IPS-11a (cell line): Measurements from ENCODE around the gene SUPT5H.
A peak's percentile ranks its signal among the peaks of the same experiment; 100 is the strongest.

Experiments used
- H3K4me3 ChIP-seq: one replicate; pipeline ENCODE4 v1.5.1; 2013; ENCODE audit warnings: low read depth, low read length, control low read depth

Gene SUPT5H

DNA sequence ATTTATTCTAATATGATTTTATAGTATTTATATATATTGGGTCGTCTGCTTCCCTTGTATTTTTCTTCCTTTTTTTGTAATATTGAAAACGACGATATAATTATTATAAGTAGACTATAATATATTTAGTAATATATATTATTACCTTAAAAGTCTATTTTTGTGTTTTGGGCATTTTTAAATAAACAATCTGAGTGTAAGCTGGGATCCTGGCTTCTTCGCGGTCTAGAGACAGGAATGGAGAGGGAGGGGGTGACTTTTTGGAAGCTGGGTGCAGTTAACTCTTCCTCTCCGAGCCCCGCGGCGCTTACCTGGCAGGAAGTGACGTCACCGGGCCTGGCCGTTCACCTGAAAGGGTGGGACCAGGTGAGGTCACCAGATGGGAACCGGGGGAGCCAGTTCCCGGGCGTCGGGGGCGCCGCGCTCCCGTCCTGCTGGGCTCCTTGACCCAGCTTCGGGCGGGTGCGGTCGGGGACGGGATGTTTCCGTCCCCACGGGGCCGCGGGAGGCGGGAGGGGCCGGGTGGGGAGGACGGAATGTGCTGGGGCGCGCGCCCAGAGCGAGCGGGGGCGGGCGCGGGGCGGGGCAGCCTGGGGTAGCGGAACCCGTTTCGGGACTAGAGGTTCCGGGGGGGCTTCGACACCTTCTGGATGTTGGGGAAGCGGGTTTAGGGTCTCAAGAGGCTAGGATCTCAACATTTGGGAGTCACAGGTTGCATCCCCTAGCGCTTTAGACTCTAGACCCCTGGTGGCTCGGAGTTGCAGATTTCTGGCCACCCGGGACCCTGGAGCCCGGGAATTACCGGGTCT, 36.0 kb upstream of the SUPT5H start:
- peak overlapping the region; percentile 63 for H3K4me3 ChIP-seq

DNA sequence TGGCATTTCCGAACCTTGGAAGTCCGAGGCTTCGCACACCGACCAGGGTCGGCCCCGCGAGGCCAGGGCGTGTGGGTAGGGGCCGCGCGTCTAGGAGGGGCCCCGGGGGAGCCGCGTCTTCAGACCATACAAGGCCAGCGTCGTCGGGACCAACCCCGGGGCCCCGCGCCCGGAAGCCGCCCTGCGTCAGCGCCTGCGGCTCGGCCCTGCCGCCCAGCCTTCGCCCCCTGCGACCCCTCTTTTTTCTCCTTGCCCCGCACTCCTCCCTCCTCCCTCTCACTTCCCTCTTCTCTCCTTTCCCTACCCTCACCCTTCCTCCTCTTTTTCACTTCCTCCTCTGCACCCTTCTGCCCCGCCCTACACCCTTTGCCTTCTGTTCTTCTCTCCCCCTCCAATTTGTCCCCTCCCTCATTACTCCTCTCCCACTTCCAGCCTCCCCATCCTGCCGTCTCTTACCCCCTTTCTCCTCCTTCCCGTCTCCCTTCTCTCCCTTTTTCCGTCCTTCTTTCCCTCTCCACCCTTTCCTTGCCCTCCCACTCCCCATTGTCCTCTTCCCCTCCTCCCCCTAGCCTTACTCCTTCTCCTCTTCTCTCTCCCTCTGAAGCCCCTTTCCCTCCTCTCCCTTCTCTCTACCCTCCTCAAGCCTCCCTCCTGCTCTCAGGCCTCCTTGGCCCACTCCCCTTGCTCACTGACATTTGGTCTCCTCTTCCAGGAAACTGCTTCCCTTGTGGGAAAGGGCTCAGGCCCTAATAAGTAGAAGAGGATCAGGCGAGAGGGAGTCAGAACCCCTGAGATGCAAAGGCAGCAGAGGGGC, 35.2 kb upstream of the SUPT5H start:
- peak overlapping the region; percentile 63 for H3K4me3 ChIP-seq

DNA sequence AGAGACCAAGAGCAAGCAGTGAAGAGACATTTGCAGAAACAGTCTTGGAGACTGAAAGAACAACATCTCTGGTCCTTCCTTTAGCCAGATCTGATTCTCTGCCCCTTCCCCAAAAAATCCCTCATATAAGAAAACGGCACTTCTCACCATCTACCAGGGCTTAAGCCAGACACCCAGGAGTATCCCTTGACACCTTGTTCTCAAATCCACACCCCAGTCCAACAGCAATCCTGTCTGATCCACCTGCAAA, 34.6 kb upstream of the SUPT5H start:
- H3K4me3 ChIP-seq, result no peak overlapping the region

DNA sequence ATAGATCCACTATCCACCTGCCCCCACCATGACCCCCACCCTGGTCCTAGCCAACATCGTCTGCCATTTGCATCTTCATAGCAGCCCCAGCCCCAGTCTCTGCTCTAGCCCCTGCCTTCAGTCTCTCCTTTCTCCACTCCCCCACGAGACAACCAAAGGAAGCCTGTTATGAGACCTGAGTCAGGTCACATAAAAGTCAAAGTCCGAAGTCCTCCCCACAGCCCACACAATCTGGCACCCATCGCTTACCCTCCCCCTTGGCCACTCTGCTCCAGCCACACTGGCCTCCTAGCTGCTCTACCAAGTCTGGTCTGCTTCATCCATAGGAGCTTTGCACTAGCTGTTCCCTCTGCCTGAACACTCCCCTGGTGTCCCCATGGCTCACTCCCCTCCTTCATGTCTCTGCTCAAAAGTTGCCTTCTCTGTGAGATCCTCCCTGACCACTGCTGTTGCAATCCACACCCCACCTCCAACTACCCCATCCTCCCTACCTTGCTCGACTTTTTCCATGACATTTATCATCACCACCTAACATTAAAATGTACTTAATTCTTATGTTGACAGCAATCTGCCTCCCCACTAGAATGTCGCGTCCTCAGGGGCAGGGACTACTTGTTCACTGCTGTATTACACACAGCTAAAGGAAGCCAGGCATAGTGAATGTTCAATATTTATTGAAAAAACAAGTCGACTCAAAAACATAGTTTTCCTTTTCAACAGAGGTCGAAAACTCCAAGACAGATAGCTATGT, 34.1 kb upstream of the SUPT5H start:
- peak overlapping the region; percentile 34 for H3K4me3 ChIP-seq

DNA sequence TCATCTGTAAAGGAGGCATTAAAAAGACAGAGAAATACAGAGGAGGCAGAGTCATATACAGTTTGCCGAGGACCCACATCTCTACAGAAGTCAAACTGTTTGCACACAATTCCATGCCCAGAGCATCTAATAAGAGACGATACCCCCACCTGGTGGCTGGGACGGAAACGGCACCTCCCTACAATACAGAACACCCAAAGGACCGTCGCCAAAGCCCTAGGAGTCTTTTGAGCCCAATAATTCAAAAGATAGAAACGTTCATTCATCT, 33.6 kb upstream of the SUPT5H start:
- peak overlapping the region; percentile 34 for H3K4me3 ChIP-seq

DNA sequence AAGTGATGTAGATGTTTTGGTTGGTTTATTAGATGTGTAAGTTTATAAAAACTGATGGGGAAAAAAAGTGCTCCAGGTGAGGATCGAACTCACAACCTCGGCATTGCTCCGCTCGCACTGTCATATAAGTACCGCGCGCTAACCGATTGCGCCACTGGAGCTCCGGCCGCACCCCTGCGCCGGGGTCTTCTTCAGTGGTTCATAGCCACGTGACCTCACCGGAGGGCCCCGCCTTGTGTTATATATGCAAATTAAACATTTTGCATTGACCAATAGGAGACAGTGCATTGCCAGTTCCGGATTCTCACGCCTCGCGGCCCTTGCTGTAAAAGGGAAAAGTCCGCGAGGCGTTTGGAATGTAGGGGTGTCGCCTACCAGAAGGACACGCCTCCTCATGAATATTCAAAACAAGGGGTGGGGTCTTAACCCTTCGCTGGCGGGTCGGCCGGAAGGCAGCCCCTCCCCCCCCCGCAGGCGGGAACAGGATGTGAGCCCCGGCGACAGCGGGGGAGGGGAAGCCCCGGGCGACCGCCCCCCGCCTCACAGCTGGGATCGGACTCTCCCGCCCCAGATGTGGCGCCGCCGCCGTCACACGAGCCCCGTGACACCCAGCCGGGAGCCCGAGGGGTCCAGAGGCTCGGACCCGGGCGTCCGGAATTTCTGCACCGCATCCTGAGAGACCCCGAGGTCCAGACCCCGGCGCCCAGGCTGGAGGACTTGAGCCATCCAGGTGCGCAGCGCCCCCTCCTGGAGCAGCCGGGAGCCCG, 33.1 kb upstream of the SUPT5H start, which contains the start of gene PLEKHG2:
Gene PLEKHG2, plus strand, starts transcription at position 570 of the 767 bp plus-strand sequence. CDS start 1,418 bp downstream, outside the sequence.
- H3K4me3 ChIP-seq, result peak within 1 kb of the TSS; percentile 88

DNA sequence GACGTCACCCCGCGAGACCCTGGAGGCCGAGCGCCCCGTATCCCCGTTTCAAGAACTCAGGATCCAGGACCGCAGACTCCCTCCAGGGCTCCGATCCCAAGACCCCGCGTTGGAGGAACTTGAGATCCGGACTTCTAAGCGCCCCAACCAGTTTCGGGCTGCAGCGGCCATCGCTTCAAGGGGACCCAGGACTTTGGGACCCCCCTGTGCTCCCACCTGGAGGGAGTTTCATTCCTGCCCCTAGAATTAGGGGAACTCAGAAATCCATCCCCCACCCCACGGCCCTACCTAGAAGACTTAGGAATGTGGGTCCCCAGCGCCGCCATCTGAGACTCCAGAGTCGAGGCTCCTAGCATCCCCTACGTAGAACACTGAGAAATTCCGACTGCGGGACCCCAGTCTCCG, 32.5 kb upstream of the SUPT5H start:
- peak overlapping the region; percentile 88 for H3K4me3 ChIP-seq

DNA sequence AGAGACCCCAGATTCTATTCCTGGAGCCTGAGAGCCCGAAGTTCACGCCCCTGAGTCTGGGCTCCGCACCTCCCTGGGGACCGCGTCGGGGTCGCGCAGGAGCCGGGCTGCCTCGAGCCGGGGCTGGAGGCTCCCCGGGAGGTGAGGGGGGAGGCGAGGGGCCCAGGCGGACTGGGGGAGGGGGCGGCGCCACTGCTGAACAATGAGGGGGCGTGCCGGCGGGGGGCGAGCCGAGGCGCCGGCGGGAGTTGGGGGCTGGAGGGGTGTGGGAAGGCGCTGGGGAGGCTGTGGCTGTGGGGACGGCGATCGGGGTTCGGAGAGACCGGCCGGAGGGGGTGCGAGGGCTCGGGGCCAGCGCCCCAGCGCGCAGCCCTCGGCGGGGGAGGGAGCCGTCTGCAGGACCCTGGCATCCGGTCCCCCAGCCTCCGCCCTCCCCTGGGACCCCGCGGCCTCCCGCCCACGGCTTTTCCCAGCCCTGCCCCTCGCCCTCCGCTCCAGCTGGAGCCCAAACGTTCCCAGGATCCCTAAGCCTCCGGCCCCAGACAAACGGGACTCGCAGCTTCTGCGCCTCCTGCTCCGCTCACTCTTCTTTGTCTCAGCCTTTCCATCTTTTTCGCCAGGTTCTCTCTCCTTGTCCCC, 32.0 kb upstream of the SUPT5H start:
- H3K4me3 ChIP-seq, result peak overlapping the region; percentile 88

DNA sequence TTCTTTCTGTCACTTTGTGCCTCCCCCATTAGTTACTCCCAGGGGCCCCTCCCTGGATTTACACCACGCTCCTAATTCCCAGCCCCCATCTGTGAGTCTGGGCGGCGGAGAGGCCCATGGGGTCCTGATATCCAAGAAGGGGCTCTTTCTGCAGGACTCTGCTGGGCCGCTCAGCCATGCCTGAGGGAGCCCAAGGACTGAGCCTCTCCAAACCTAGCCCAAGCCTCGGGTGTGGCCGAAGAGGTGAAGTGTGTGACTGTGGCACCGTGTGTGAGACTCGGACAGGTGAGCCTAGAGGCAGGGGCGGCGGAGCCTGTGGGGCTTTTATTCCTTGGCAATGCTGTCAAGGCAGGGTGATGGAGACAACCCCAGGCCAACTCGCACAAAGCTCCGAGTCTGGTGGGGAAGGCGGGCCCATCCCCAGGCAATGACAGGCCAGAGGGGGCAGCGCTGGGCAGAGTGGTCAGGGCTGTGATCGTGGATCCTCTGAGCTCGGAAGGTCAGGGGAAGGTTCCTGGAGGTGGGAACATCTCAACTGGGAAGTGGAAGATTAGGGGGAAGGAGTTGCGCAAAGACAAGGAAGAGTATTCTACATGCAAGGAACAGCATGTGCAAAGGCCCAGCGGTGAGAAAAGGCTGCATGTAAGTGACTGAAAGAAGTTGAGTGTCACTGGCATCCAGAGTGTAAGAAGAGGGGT, 31.3 kb upstream of the SUPT5H start:
- H3K4me3 ChIP-seq, result peak overlapping the region; percentile 88

DNA sequence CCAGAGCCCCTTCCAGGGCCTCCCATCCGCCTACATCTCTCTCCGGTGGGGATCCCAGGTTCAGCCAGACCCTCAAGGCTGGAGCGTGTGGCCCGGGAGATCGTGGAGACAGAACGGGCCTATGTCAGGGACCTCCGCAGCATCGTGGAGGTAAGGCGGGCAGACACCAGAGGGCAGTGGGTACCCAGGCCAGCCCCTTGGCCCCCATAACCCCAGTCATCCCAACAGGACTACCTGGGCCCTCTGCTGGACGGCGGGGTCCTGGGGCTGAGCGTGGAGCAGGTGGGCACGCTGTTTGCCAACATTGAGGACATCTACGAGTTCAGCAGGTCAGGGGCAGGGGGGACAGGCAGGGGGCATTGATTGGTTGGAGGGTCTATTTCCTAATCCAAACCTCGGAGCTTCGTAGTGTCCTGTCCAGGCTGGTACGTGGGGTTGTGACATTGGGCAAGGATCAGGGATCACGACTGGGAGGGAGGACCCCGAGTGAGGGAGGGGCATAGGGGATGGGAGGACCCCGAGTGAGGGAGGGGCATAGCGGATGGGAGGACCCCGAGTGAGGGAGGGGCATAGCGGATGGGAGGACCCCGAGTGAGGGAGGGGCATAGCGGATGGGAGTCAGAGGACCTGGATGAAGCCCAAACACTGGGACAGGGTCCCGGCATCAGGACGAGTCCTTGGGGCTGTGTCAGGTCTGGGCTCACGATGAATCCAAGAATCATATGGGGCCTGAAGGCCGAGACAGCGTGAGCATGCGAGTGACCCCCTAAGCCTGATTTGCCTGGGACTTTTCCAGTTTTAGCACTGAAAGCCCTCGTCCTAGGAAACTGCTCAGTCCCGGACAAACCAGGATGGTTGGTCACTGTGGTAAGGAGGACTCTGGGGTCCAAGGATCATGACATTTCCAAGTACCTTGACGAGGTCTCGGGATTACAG, 30.0 kb upstream of the SUPT5H start:
- H3K4me3 ChIP-seq, result no peak overlapping the region

DNA sequence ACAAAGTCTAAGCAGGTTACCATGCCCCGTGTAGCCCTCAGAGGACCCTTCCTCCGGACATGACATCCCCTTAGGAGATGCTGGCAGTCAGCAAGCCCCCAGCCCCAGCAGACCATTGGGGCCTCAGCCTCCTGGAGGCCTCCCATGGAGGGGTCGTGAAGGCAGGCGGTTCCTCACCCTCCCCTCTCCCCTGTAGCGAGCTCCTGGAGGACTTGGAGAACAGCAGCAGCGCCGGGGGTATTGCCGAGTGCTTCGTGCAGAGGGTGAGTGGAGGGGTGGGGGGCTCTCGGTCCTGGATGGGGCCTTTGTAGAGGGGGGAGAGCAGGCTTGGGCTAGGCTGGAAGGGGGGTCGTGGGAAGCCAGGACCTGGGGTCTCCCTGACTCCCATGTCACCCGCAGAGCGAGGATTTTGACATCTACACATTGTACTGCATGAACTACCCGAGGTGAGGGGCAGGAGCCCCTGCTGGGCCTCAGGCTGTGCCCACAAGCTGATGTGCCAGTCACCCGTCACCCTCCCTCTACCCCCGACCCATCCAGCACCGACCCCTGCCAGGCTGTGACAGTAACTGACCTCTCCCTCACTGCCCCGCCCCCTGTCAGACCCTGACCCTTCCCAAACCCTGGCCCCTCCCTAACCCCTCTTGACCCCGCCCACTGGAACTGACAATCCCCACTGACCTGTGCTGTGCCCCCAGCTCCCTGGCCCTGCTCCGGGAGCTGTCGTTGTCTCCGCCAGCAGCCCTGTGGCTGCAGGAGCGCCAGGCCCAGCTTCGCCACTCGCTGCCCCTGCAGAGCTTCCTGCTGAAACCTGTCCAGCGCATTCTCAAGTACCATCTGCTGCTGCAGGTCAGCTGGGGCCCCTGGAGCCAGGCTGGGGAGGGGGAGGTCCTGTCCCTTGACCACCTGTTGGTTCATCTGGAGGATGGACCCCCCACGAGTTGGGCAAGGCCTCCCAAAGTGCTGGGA, 28.9 kb upstream of the SUPT5H start:
- H3K4me3 ChIP-seq, result no peak overlapping the region

DNA sequence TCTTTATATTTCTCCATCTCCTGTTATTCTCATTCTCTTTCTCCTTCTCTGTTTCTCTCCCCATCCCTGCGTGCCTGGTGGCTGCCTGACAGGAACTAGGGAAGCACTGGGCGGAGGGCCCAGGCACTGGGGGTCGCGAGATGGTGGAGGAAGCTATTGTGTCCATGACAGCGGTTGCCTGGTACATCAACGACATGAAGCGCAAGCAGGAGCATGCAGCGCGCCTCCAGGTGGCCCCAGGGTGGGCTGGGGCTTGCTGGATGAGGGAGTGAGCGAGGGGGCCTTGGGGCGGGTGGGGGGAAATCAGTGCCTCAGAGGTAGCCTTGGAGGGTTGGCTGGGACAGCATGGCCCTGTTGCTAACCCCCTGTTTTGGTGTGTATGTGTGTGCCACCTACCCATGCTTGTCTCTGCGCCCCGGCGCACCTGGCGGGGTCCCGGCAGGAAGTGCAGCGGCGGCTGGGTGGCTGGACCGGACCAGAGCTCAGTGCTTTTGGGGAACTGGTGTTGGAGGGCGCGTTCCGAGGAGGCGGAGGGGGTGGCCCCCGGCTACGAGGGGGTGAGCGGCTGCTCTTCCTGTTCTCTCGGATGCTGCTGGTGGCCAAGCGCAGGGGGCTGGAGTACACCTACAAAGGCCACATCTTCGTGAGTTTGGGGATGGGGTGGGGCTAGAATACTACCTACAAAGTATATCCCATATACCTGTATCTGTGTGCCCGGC, 27.8 kb upstream of the SUPT5H start:
- no peak overlapping the region for H3K4me3 ChIP-seq

DNA sequence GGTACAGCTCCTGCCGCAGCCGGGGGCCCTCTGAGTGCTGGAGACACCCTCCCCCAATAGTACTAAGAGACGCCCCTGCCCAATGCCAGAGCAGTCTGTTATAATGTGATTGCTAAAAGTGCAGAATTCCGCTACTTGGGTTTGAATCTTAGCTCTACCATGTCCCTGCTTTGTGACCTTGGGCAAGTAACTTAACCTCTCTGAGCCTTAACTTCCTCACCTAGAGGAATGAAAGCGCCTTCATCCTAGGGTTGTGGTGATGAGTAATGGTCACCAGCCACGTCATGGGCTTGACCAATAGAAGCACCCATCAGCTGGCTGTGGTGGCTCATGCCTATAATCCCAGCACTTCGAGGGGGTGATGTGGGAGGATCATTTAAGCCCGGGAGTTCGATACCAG, 26.4 kb upstream of the SUPT5H start:
- H3K4me3 ChIP-seq, result no peak overlapping the region

DNA sequence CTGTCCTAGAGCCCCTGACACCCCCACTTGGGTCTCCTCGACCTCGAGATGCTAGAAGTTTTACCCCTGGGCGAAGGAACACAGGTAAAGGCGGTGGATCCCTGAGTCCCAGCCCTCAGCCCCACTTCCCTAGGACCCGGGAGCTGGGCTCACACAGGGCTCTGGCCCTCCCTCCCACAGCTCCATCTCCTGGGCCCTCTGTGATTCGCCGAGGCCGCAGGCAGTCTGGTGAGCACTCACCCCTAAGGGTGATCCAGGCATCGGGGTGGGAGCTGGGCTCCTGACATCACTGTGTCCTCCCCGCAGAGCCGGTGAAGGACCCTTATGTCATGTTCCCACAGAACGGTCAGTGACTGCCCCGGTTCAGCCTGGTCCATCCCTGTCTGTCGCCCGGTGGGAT, 24.6 kb upstream of the SUPT5H start:
- H3K4me3 ChIP-seq, result no peak overlapping the region

DNA sequence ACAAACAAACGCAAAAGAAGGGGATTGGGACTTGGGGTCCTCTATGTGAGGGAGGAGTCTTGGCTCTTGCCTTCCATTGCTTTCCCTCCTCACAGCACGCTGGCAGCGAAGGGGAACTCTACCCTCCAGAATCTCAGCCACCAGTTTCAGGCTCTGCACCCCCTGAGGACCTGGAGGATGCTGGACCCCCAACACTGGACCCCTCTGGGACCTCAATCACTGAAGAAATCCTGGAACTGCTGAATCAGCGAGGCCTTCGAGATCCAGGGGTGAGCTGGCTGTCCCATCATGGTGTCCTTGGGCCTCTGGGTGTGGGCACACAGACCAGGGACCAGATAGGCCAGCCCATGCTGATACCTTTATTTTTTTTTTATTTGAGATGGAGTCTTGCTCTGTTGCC, 23.4 kb upstream of the SUPT5H start:
- H3K4me3 ChIP-seq, result no peak overlapping the region

DNA sequence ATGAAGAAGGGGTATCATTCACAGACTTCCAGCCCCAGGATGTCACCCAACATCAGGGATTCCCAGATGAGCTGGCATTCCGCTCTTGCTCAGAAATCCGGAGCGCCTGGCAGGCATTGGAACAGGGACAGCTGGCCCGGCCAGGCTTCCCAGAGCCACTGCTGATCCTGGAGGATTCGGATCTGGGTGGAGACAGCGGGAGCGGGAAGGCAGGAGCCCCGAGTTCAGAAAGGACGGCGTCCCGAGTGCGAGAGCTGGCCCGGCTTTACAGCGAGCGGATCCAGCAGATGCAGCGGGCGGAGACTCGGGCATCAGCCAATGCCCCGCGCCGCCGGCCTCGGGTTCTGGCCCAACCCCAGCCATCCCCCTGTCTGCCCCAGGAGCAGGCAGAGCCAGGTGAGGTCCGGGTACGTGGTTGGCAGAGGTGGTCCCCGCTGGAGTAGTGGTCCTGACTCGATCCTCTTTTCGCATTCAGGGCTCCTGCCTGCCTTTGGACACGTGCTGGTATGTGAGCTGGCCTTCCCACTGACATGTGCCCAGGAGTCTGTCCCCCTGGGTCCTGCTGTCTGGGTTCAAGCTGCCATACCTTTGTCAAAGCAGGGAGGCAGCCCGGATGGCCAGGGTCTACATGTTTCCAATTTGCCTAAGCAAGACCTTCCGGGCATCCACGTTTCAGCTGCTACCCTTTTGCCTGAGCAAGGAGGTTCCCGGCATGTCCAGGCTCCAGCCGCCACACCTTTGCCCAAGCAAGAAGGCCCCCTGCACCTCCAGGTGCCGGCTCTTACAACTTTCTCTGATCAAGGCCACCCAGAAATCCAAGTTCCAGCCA, 21.9 kb upstream of the SUPT5H start:
- no peak overlapping the region for H3K4me3 ChIP-seq
